ENCODE results near the gene CELA2B.

- no peak for TF ChIP-seq CTCF (IDR thresholded peaks at IDR 0.05)
- no peak for TF ChIP-seq POLR2A (IDR thresholded peaks at IDR 0.05)
Measured at GRCh38 chr1:15504436-15504835, 28.5 kb downstream of the CELA2B start.
